NCI-H526 (cell line): Measurements from ENCODE around the gene ZSCAN18.

Experiments used
- DNase-seq, 2 experiments: peaks; one replicate each; lab custom pipeline; 2025; lab: John Stamatoyannopoulos, UW

The ZSCAN18 gene

DNA sequence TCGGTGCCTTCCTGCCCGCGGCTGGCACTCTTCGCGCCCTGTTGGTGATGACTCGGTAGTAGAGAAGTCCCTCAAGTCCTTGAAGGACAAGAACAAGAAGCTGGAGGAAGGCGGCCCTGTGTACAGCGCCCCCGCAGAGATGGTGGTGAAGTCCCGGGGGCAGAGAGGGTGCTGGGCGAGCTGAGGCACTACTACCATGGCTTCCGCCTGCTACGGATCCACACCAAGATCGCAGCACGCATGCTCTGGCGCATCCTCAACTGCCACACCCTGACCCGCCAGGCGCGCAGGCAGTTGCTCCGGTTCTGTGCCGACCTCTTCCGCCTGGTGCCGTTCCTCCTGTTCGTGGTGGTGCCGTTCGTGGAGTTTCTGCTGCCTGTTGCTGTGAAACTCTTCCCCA lies 53.1 kb downstream of the ZSCAN18 start:
- DNase-seq: no peak

DNA sequence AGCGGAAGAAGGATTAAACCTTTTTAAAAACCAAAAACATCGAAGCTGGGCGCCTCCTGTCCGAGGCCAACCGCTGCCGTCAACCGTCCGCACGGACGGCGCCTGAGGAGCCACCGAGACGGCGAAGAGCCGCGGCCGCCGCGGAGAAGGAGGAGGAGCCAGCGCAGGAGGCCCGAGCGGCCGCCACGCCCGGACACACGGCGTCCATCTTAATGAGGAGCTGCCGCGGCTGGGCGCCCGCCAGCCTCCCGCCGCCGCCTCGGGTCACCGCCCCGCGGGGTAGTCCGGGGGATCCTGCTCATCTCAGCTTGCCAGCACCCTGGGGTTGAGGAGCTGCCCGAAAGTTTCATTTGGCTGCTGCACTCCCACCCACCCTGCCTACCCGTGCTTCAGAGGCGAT lies 53.6 kb downstream of the ZSCAN18 start:
- no peak for DNase-seq

DNA sequence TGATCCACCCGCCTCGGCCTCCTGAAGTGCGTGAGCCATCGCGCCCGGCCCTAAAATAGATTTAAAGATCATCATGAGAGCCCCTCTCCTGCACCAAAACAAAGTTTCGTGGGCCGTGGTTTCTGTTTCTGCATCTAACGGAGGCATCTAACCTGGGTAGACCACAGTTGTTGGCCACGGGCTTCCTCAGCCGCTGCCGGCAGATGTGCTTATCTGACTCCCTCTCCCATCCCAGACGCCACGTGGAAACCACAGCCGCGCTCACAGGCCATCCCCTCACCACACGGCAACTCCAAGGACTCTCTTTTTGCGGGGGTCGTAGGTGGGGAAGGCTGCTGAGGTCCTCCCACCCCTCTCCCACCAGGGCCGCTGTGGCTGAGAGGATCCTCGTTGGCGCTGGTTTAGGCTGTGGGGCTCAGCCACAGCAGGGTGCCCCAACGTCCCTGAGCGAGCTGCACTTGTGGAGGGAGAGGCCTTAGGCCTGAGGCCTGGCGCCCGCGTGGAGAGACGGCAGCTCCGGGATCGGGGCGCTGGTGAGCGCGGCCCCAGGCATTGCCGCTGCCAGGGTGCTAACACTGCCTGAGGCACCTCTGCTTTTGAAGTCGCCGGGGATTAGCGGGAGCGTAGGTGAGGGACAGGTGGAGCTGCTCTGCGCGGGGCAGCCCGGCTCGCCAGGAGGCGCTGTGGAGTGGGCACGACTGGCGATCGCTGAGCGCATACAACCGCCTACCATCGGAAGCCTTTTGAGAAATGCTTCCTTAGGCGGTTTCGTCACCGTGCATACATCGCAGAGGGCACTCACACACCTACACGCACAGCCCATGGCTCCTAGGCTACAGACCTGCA lies 55.3 kb downstream of the ZSCAN18 start:
- no peak for DNase-seq

DNA sequence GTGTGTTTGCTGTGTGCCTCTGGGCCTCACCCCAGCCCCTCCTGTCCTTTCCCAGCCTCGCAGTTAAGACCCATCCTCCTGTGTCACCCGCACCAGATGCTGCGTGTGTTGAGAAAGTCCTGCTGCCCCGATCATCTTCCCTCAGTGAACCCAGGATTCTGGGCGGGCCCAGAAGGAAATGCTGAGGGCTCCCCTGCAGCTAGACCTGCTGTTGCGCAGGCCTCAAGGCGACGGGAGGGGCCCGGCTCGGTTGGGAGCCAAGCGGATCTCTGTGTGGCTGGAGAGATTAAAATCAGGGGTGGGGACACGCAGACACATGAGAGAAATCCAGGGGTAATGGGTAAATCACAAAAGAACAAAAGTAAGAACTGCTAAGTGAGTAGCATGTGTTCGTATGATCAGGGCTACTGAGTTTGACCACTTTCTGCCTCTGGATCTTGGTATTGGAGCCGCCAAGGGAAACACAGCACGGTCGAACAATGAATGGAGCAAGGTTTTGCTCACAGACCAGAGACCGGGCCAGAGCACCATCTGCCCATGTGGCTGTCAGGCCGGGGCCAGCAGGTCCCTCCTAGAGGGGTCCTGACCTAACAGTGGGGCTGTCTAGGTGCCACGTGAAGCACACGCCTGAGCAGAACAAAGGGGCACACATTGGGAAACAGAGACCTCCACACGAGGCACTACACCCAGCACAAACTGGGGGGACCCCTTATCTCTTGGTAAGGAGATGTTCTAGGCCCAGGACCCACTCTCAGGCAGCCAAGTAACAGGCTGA lies 57.1 kb downstream of the ZSCAN18 start:
- DNase-seq: no peak

DNA sequence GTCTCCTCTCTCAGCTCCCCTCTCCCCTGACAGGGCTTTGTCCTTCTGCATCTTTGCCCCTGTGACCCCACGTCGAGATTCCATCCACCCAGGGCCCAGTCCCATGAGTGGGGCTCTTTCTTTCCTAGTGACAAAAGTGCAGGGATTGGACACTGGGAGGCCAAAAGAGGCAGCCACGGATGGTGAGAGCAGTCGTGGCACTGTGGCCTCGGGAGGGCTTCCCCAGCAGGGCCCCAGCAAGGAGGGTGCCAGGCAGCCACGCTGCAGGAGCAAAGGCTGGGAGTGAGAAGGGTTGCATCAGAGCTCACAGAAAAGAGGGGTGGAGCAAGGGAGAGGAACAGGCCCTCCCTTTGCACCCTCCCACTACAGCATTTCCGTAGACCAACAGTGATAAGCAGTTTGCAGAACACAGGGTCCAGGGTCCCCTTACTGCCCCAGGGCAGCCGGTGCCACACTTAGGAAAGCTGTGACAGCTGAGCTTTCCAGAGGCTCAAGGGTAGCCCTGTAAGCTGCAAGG lies 59.3 kb downstream of the ZSCAN18 start:
- no peak for DNase-seq

DNA sequence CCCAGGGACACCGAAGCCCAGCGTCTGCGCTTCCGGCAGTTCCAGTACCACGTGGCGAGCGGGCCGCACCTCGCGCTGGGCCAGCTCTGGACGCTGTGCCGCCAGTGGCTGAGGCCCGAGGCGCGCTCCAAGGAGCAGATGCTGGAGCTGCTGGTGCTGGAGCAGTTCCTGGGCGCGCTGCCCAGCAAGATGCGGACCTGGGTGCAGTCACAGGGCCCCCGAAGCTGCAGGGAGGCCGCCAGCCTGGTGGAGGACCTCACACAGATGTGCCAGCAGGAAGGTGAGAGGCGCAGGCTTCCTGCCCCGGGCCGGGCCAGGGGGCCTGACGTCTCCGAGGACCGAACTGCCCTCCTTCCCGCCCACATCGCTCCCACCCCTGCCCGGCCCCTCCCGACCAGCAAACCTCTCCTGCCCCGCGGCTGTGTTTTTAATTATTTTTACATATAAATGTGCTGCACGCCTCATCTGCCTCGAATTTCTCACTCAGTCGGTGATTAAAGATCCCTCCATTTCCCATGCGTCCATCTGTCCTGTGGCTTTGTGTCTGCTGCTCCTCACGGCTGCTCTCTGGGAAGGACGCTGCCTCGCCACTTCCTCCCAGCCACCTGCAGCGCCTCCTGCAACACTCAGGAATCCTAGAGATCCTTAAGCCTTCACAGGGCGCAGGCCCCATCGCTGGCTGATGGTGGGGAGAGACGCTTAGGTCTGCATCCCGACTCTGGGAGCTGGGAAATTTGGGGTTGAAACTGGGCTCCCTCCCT lies 59.9 kb downstream of the ZSCAN18 start:
- DNase-seq: no peak

DNA sequence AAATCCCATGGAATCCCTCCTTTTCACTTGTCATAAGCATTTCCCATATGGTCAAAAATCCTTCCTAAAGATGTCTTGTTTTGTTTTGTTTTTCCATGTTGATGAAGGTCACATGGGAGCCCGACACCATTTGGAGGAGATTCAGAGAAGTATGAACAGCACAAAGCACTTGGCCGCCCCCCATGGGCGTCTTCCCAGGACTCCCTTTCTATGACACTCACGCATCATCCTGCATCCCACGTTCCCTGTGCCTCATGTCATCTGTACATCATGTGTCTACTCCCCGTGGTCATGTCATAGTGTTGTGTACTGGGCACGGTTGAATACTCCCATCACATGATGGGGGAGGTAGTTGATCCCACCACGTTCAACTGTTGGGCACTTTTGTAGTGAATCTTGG lies 62.2 kb downstream of the ZSCAN18 start:
- no peak for DNase-seq

DNA sequence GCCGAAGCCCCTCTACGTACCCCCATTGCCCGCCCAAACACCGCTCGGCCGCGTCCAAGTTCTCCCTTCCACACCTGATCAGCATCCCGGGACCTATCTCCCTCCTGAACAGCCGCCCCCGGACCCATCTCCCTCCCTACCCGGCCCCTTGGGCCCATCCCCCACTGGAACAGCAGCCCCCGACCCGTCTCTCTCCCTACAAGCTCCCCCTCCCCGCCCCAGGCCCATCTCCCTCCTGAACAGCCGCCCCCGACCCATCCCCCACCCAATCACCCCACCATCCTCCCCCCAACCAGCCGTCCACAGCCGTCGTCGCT lies 63.6 kb downstream of the ZSCAN18 start:
- no peak for DNase-seq
